HEK293 (cell line): Measurements from ENCODE around the gene MALSU1.

Source experiments
- CTCF ChIA-PET: fragments of 350-600 bp; formaldehyde crosslinking; extraction: SDS; loops from one replicate; lab custom pipeline; 2021; ENCODE audit warnings: antibody characterized with exemption; lab: Yijun Ruan, JAX
- POLR2A ChIA-PET: fragments of 300-600 bp; formaldehyde crosslinking; extraction: SDS; loops from one replicate; lab custom pipeline; 2020; ENCODE audit warnings: antibody characterized with exemption, inconsistent platforms; lab: Yijun Ruan, JAX
- H3K27ac ChIP-seq: fragments of 200-500 bp; sonication (Bioruptor generic); 2 replicates; pipeline ENCODE4 v1.5.1; 2014; ENCODE audit warnings: low read depth, low read length, control low read depth, inconsistent platforms; ENCODE audit errors: extremely low read depth
- H3K36me3 ChIP-seq, 2 experiments: fragments of 200-500 bp in 1 of 2; sonication (Bioruptor generic) in 1 of 2; 1 replicate in 1 of 2; 2 replicates in 1 of 2; pipeline ENCODE4 v1.5.1; 2014 to 2017; ENCODE audit warnings: inconsistent platforms in 2 of 2, low read length in 2 of 2; ENCODE audit not compliant: control insufficient read depth in 2 of 2, insufficient read depth in 1 of 2
- H3K4me1 ChIP-seq: fragments of 200-500 bp; sonication (Bioruptor generic); 2 replicates; pipeline ENCODE4 v1.5.1; 2014; ENCODE audit warnings: mild to moderate bottlenecking, low read length, inconsistent platforms; ENCODE audit not compliant: control insufficient read depth, insufficient read depth
- H3K4me3 ChIP-seq: 2 replicates; pipeline ENCODE4 v1.5.1; 2011; ENCODE audit warnings: low read depth, mild to moderate bottlenecking, control low read depth, low read length, moderate library complexity
- H3K9me3 ChIP-seq: fragments of 200-500 bp; sonication (Bioruptor generic); 2 replicates; pipeline ENCODE4 v1.5.1; 2014; ENCODE audit warnings: low read depth, low read length, inconsistent platforms; ENCODE audit not compliant: control insufficient read depth, insufficient read depth
- GLI4 ChIP-seq: fragments of 450-650 bp; formaldehyde crosslinking; IDR thresholded peaks from 2 replicates; pipeline ENCODE4 v1.5.1; 2016; ENCODE audit warnings: missing biosample characterization, missing genetic modification characterization
- YY1 ChIP-seq: fragments of 450-650 bp; formaldehyde crosslinking; IDR thresholded peaks from 2 replicates; pipeline ENCODE4 v1.5.1; 2018; ENCODE audit warnings: missing biosample characterization, missing genetic modification characterization
- ZFHX2 ChIP-seq: fragments of 450-650 bp; formaldehyde crosslinking; conservative IDR thresholded peaks from 2 replicates; pipeline ENCODE4 v1.5.1; 2016; ENCODE audit warnings: missing biosample characterization, missing genetic modification characterization
- ZNF112 ChIP-seq: fragments of 450-650 bp; formaldehyde crosslinking; IDR thresholded peaks from 2 replicates; pipeline ENCODE4 v1.5.0; 2017; ENCODE audit warnings: missing biosample characterization, missing genetic modification characterization
- ZNF121 ChIP-seq: fragments of 450-650 bp; formaldehyde crosslinking; IDR thresholded peaks from 2 replicates; pipeline ENCODE4 v1.5.1; 2016; ENCODE audit warnings: missing biosample characterization, missing genetic modification characterization
- ZNF138 ChIP-seq: fragments of 450-650 bp; formaldehyde crosslinking; IDR thresholded peaks from 2 replicates; pipeline ENCODE4 v1.5.1; 2016; ENCODE audit warnings: missing biosample characterization, missing genetic modification characterization, borderline replicate concordance
- ZNF19 ChIP-seq: fragments of 450-650 bp; formaldehyde crosslinking; IDR thresholded peaks from 2 replicates; pipeline ENCODE4; 2016; ENCODE audit warnings: missing biosample characterization, missing genetic modification characterization, low read depth
- ZNF2 ChIP-seq: fragments of 450-650 bp; formaldehyde crosslinking; IDR thresholded peaks from 2 replicates; pipeline ENCODE4 v1.5.1; 2016; ENCODE audit warnings: missing biosample characterization, missing genetic modification characterization
- ZNF266 ChIP-seq: fragments of 450-650 bp; formaldehyde crosslinking; IDR thresholded peaks from 2 replicates; pipeline ENCODE4 v1.5.1; 2016; ENCODE audit warnings: missing biosample characterization, missing genetic modification characterization, low read depth
- ZNF311 ChIP-seq: fragments of 450-650 bp; formaldehyde crosslinking; IDR thresholded peaks from 2 replicates; pipeline ENCODE4 v1.5.1; 2017; ENCODE audit warnings: missing biosample characterization, missing genetic modification characterization, borderline replicate concordance
- ZNF473 ChIP-seq: fragments of 450-650 bp; formaldehyde crosslinking; IDR thresholded peaks from 2 replicates; pipeline ENCODE4 v1.5.1; 2017; ENCODE audit warnings: missing biosample characterization, missing genetic modification characterization
- ZNF48 ChIP-seq: fragments of 450-650 bp; formaldehyde crosslinking; IDR thresholded peaks from 2 replicates; pipeline ENCODE4 v1.5.1; 2016; ENCODE audit warnings: missing biosample characterization, missing genetic modification characterization
- ZNF488 ChIP-seq: fragments of 450-650 bp; formaldehyde crosslinking; IDR thresholded peaks from 2 replicates; pipeline ENCODE4 v1.5.1; 2016; ENCODE audit warnings: missing biosample characterization, missing genetic modification characterization
- ZNF521 ChIP-seq: fragments of 450-650 bp; formaldehyde crosslinking; IDR thresholded peaks from 2 replicates; pipeline ENCODE4 v1.5.1; 2017; ENCODE audit warnings: missing biosample characterization, mild to moderate bottlenecking, missing genetic modification characterization
- ZNF529 ChIP-seq: fragments of 450-650 bp; formaldehyde crosslinking; IDR thresholded peaks from 2 replicates; pipeline ENCODE4 v1.5.1; 2017; ENCODE audit warnings: missing genetic modification characterization, missing biosample characterization; ENCODE audit not compliant: insufficient replicate concordance
- ZNF596 ChIP-seq: fragments of 450-650 bp; IDR thresholded peaks from 2 replicates; pipeline ENCODE4 v1.5.0; 2018; ENCODE audit warnings: missing biosample characterization, mild to moderate bottlenecking, missing genetic modification characterization, moderate library complexity
- ZNF623 ChIP-seq: fragments of 450-650 bp; formaldehyde crosslinking; IDR thresholded peaks from 2 replicates; pipeline ENCODE4 v1.5.1; 2016; ENCODE audit warnings: missing biosample characterization, missing genetic modification characterization
- ZNF645 ChIP-seq: fragments of 450-650 bp; formaldehyde crosslinking; IDR thresholded peaks from 2 replicates; pipeline ENCODE4; 2016; ENCODE audit warnings: missing biosample characterization, missing genetic modification characterization
- ZNF776 ChIP-seq: fragments of 450-650 bp; formaldehyde crosslinking; IDR thresholded peaks from 2 replicates; pipeline ENCODE4 v1.5.0; 2017; ENCODE audit warnings: missing biosample characterization, missing genetic modification characterization, borderline replicate concordance
- ZNF830 ChIP-seq: fragments of 450-650 bp; IDR thresholded peaks from 2 replicates; pipeline ENCODE4 v1.5.0; 2018; ENCODE audit warnings: missing biosample characterization, missing genetic modification characterization, low read depth, mild to moderate bottlenecking, moderate library complexity
- ZSCAN30 ChIP-seq: fragments of 450-650 bp; IDR thresholded peaks from 2 replicates; pipeline ENCODE4 v1.5.1; 2018; ENCODE audit warnings: missing biosample characterization, mild to moderate bottlenecking, missing genetic modification characterization, moderate library complexity
- TF ChIP-seq, protein P1 (sequence below): fragments of 450-650 bp; formaldehyde crosslinking; IDR thresholded peaks from 2 replicates; pipeline ENCODE4 v1.5.1; 2017; ENCODE audit warnings: missing biosample characterization, missing genetic modification characterization

The MALSU1 gene

DNA sequence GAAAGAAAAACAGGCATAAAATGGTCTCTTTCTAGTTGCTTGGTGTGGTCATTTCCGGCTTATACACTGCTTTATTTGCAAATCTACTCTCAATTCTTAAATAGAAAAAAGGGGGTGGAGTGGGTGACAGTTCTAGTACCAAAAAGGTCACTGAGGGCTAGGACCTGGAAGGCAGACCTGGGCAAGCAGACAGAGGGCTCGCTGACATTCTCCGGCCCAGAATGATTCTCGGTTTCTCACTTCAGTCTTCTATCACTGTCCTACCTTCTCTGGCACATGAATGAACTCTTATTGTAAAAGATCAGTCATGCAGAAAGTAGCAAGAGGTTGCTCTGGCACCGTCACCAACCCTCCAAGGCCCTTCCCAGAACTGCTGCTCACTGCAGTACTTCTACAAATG, 54.0 kb downstream of the MALSU1 start (continued):
- TF ChIP-seq ZNF19 (tag by site-specific recombination) = no peak
- TF ChIP-seq, all 188 proteins: peak for 2

- Histone ChIP-seq H3K27ac (no peak overlapping the region), H3K9me3 (no peaks in the 10 kb centered on the region)
- TF ChIP-seq ZNF311 (tag by site-specific recombination) = no peak
- TF ChIP-seq, all 188 proteins: peak for 0
- ChIA-PET POLR2A (interaction anchor here (0.7 kb wide), 2 partner anchors 22 to 134 kb away, joined by 3 to 5 read pairs; no protein-coding TSS in a partner anchor), CTCF (interaction anchor here (0.7 to 1.0 kb wide), 3 partner anchors 87 to 834 kb away, joined by 3 to 6 read pairs (median 3); no protein-coding TSS in a partner anchor)
- H3K4me3 ChIP-seq = no peak overlapping the region
- peaks cover 32% of the 10 kb centered on the region for H3K4me1 ChIP-seq
- H3K36me3 ChIP-seq = peaks cover 4 to 9% of the 10 kb centered on the region in 2 experiments
Observed at GRCh38 chr7:23356168-23356567, 57.0 kb downstream of the MALSU1 start.

DNA sequence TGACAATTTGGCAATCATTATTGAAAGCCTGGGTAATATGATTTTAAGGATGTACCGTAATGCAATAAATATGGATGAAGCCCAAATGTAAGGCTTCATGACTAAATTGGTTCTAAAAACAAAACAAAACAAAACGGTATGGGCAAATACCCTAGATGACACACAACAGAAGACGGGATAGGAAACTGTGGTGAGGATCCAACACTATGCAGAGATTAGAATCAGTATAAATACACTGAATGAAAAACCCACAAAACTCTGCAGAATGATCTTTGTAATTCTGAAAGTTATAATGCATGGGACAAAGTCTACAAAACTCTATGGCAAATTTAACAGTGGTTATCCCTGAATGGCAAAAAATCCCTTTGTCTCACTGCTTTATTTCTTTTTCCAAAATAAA, 57.6 kb downstream of the MALSU1 start:
- ChIA-PET CTCF (interaction anchor here (1.0 kb wide), 1 partner anchor 87 kb away, joined by 3 read pairs; no protein-coding TSS in a partner anchor), POLR2A (no interaction called here)
- TF ChIP-seq ZNF488 (tag by site-specific recombination) = no peak
- no peak for TF ChIP-seq ZNF521 (tag by site-specific recombination)
- no peak for TF ChIP-seq GLI4
- no peak for TF ChIP-seq ZNF596 (tag by site-specific recombination)
- TF ChIP-seq, protein P1, sequence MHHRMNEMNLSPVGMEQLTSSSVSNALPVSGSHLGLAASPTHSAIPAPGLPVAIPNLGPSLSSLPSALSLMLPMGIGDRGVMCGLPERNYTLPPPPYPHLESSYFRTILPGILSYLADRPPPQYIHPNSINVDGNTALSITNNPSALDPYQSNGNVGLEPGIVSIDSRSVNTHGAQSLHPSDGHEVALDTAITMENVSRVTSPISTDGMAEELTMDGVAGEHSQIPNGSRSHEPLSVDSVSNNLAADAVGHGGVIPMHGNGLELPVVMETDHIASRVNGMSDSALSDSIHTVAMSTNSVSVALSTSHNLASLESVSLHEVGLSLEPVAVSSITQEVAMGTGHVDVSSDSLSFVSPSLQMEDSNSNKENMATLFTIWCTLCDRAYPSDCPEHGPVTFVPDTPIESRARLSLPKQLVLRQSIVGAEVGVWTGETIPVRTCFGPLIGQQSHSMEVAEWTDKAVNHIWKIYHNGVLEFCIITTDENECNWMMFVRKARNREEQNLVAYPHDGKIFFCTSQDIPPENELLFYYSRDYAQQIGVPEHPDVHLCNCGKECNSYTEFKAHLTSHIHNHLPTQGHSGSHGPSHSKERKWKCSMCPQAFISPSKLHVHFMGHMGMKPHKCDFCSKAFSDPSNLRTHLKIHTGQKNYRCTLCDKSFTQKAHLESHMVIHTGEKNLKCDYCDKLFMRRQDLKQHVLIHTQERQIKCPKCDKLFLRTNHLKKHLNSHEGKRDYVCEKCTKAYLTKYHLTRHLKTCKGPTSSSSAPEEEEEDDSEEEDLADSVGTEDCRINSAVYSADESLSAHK (tag by site-specific recombination) = no peak
- no peak for TF ChIP-seq ZNF121 (tag by site-specific recombination)
- TF ChIP-seq ZNF2 (tag by site-specific recombination) = no peak
- no peak for TF ChIP-seq ZNF645
- no peak for TF ChIP-seq ZFHX2 (tag by site-specific recombination)
- TF ChIP-seq YY1 (tag by site-specific recombination) = no peak
- no peak for TF ChIP-seq ZNF529 (tag by site-specific recombination)
- TF ChIP-seq ZNF138 (tag by site-specific recombination) = no peak
- no peak for TF ChIP-seq ZNF266
- TF ChIP-seq ZNF830 (tag by site-specific recombination) = no peak
- TF ChIP-seq ZNF112 (tag by site-specific recombination) = no peak
- TF ChIP-seq ZNF473 (tag by site-specific recombination) = no peak
- TF ChIP-seq ZNF776 (tag by site-specific recombination) = no peak
- TF ChIP-seq ZNF623 (tag by site-specific recombination) = no peak
- no peak for TF ChIP-seq ZNF48 (tag by site-specific recombination)
- TF ChIP-seq ZSCAN30 (tag by site-specific recombination) = no peak
- peaks cover 4 to 13% of the 10 kb centered on the region in 2 experiments for H3K36me3 ChIP-seq
- no peak overlapping the region for H3K27ac ChIP-seq
- no peaks in the 10 kb centered on the region for H3K9me3 ChIP-seq
- peaks cover 31% of the 10 kb centered on the region for H3K4me1 ChIP-seq
- H3K4me3 ChIP-seq = no peak overlapping the region
